Measurements from ENCODE around the gene ZNF440.
A peak's percentile ranks its signal among the peaks of the same experiment; 100 is the strongest.

DNA sequence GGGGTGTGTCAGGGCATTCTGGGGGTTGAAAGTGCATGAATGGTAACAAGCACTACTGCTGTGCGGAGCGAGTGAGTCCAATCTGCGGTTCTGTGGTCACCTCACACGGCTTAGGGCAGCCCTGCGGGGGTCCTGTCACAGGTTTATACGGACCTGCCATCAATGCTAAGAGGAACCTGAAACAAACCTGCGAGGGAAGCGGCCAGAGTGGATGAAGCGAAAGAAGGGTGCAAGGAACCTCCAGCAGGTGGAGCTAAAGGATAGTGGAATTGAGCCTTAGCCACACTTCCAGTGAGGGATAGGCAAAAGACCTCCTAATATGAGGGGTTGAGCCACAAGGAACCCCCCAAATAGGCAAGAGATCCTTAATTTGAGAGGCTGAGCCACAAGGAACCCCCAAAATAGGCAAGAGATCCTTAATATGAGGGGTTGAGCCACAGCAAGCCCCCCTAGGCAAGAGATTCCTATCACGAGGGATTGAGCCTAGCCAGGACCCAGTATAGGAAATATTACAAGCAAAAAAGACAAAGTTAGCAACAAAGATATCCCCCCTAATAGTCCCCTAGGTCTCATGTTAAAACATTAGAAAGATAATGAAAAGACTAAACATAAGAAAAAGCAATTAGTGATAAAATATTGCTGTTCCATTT lies 67.2 kb downstream of the ZNF440 start:
- TF ChIP-seq, protein P1, sequence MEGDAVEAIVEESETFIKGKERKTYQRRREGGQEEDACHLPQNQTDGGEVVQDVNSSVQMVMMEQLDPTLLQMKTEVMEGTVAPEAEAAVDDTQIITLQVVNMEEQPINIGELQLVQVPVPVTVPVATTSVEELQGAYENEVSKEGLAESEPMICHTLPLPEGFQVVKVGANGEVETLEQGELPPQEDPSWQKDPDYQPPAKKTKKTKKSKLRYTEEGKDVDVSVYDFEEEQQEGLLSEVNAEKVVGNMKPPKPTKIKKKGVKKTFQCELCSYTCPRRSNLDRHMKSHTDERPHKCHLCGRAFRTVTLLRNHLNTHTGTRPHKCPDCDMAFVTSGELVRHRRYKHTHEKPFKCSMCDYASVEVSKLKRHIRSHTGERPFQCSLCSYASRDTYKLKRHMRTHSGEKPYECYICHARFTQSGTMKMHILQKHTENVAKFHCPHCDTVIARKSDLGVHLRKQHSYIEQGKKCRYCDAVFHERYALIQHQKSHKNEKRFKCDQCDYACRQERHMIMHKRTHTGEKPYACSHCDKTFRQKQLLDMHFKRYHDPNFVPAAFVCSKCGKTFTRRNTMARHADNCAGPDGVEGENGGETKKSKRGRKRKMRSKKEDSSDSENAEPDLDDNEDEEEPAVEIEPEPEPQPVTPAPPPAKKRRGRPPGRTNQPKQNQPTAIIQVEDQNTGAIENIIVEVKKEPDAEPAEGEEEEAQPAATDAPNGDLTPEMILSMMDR (IDR thresholded peaks at IDR 0.05; ENCODE audit: low read depth, low read length, poor library complexity, severe bottlenecking): peak; percentile 71
- no peak for TF ChIP-seq EZH2phosphoT487 (IDR thresholded peaks at IDR 0.05; ENCODE audit: borderline replicate concordance, low read length)
